NCI-H128 (cell line): ENCODE data around the gene CR1.
"Not testable (repeated sequence)": the region's sequence is repeated elsewhere in the genome, so short reads cannot be mapped to it uniquely, and the experiment has no call there.

Source experiments
- DNase-seq: peaks from one replicate; lab custom pipeline; 2025; ENCODE audit not compliant: unreplicated experiment; lab: John Stamatoyannopoulos, UW

CR1 gene

DNA sequence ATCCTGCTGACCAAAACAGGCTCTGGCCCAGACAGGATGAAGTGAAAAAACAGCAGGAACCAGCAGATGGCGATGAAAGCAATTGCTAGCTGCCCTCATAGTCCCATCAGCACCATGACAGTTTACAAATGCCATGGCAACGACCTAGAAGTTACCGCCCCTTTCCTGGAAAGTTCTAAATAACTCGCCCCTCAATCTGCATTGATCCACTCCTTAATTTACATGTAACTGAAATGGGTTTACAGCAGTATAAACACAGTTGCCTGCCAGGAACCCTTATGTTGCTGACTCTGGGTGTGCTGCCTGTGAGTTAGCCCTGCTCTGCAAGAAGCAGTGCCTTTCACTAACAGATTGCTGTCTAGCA lies 83.5 kb downstream of the CR1 start:
- no peak for DNase-seq

- DNase-seq, result no peak
These were observed 85.7 kb downstream of the CR1 start for GRCh38 chr1:207581496-207582153.

GRCh38 chr1:207589506-207589905 lies 93.5 kb downstream of the CR1 start:
- DNase-seq, result not testable (repeated sequence)

DNA sequence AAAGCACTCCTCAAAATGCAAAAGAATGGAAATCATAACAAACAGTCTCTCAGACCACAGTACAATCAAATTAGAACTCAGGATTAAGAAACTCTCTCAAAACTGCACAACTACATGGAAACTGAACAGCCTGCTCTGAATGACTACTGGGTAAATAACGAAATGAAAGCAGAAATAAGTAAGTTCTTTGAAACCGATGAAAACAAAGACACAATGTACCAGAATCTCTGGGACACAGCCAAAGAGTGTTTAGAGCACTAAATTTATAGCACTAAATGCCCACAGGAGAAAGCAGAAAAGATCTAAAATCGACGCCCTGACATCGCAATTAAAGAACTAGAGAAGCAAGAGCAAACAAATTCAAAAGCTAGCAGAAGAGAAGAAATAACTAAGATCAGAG lies 95.2 kb downstream of the CR1 start:
- not testable (repeated sequence) for DNase-seq

DNA sequence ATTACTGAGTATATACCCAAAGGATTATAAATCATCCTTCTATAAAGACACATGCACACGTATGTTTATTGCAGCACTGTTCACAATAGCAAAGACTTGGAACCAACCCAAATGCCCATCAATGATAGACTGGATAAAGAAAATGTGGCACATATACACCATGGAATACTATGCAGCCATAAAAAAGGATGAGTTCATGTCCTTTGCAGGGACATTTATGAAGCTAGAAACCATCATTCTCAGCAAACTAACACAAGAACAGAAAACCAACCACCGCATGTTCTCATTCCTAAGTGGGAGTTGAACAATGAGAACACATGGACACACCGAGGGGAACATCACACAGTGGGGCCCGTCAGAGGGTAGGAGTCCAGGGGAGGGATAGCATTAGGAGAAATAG lies 98.1 kb downstream of the CR1 start:
- not testable (repeated sequence) for DNase-seq

DNA sequence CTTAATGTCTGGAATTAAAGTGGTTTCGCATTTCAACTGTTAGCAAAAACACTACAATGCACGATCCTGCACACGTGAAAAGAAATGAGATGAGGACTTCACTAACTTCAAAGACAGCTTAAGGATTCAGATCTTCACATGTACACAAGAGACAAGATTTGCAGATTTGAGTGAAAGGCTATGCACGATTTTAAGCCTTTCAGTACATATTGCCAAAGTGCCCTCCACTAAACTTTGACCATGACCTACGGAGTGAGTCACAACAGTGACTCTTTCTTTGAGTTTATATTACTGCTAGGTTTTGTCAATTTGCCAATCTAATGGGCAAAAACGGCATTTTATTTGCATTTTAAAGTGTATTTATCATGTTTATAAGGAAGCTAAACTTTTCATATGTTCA lies 107.8 kb downstream of the CR1 start:
- DNase-seq, result no peak

- DNase-seq, result no peak
These were observed 109.7 kb downstream of the CR1 start for GRCh38 chr1:207605444-207606361.

DNA sequence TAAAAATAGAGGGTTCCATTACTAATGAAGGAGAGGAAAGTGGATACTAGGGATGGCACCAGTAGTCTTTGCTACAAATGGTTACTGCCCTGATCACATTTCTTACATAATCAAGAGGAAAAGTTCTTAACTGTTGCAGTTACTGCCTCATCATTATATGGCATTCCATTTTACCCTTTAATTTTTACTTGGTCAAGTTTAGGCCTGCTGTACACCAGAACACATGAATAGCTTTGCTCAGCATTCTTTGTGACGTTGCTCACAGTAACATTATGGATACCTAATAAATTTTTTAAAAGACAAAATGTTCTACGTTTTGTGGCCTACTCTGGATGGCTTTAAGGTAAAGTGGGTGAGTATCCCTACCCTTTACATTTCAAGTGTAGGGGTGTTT lies 110.4 kb downstream of the CR1 start:
- DNase-seq, result no peak

- no peak for DNase-seq
These were observed 116.8 kb downstream of the CR1 start for GRCh38 chr1:207612762-207613161.

- no peak for DNase-seq
These were observed 124.0 kb downstream of the CR1 start for GRCh38 chr1:207619871-207620542.

DNA sequence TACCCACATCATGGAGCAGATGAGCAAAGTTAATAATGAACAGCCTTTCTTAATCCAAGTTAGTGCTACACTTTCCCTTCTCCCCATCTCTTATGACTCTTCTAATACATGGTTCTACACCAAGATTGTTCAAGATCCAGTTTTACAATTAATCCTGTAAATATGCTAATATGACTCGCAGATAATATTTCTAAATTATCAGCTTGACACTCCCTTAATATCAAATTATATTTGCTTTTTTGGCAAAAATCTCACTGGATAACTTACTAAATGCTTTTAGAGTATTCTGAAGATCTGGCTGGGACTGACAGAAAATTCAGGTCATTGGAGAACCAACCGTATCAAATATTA lies 124.6 kb downstream of the CR1 start:
- no peak for DNase-seq

GRCh38 chr1:207625504-207626071 lies 129.6 kb downstream of the CR1 start:
- DNase-seq, result not testable (repeated sequence)

DNA sequence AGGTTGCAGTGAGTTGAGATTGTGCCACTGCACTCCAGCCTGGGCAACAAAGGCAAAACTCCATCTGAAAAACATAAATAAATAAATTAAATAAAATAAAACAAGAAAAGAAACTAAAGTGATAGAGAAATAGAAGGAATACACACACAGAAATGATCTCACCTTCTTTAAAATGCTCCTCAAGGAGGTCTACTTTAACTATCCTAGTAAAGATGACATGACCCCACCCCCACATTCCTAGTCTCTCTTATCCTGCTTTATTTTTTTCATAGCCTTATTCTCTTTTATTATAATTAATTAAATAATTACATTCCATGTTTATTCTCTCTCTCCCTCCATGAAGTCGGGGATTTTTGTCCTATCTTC lies 131.0 kb downstream of the CR1 start:
- no peak for DNase-seq

DNA sequence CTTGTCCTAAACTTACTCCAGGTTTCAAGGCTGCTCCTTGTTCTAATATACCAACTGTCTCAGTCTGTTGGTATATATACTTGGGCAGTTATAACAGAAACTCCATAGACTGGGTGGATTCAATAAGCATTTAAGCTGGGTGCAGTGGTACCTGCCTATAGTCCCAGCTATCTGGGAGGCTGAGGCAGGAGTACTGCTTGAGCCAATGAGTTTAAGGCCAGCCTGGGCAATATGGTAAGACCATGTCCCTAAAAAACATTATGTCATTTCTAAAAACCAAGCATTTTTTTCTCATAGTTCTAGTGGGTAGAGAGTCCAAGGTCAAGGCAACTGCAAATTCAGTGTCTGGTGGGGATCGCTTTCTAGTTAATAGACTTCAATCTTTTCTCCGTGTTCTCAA lies 131.5 kb downstream of the CR1 start:
- no peak for DNase-seq

GRCh38 chr1:207628776-207629175 lies 132.8 kb downstream of the CR1 start:
- no peak for DNase-seq

- DNase-seq, result no peak
These were observed 135.2 kb downstream of the CR1 start for GRCh38 chr1:207631137-207631536.

DNA sequence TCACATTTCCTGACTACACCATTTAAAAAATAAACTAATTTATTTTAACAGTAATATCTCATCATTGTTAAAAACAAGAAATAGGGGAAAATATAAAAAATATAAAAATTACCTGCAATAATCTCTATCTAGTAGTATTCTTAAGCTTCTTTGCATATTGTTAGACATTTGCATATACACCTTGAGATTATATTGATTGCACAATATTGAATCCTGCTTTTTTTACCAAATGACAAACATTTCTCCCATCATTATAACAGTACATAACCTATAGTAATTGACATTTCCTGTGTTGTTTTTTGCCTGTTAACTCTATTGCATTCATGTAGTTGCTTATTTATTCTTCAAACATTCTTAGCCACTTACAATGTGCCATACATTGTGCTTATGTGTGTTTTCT lies 137.3 kb downstream of the CR1 start:
- no peak for DNase-seq

DNA sequence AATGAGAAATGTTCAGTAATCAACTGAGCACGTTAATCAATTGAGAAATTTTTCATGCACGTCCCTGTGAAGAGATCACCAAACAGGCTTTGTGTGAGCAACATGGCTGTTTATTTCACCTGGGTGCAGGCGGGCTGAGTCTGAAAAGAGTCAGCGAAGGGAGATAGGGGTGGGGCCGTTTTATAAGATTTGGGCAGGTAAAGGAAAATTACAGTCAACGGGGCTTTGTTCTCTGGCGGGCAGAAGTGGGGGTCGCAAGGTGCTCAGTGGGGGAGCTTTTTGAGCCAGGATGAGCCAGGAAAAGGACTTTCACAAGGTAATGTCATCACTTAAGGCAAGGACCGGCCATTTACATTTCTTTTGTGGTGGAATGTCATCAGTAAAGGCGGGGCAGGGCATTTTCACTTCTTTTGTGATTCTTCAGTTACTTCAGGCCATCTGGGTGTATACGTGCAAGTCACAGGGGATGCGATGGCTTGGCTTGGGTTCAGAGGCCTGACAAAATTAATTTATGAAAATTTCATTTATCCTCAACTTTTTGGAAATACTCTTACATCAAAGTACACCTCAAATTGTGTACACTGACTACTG lies 137.8 kb downstream of the CR1 start:
- not testable (repeated sequence) for DNase-seq

GRCh38 chr1:207634293-207634692 lies 138.3 kb downstream of the CR1 start:
- not testable (repeated sequence) for DNase-seq

DNA sequence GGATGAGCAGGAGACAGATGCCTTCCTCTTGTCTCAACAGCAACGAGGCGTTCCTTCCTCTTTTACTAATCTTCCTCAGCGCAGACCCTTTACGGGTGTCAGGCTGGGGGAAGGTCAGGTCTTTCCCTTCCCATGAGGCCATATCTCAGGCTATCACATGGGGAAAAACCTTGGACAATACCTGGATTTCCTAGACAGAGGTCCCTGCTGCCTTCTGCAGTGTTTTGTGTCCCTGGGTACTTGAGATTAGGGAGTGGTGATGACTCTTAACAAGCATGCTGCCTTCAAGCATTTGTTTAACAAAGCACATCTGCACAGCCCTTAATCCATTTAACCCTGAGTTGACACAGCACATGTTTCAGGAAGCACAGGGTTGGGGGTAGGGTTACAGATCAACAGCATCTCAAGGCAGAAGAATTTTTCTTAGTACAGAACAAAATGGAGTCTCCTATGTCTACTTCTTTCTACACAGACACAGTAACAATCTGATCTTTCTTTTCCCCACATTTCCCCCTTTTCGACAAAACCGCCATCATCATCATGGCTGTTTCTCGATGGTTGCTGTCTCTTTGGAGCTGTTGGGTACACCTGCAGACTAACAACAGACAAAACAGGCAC lies 139.7 kb downstream of the CR1 start:
- DNase-seq, result not testable (repeated sequence)
